ENCODE results near the gene RGSL1.
A peak's percentile ranks its signal among the peaks of the same experiment; 100 is the strongest.
"Not testable (repeated sequence)": the region's sequence is repeated elsewhere in the genome, so short reads cannot be mapped to it uniquely, and the experiment has no call there.

The RGSL1 gene

DNA sequence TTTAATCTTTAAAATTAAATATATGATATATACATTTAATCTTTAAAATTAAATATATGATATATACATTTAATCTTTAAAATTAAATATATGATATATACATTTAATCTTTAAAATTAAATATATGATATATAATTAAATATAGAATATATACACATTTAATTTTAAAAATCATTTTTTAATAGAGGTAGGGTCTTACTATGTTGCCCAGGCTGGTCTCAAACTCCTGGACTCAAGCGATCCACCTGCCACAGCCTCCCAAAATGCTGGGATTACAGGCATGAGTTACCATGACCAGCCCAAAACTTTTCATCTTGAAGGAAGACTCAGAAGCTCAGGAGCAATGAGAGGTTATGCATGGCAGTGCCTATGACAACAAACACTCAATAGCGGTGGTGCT lies 2.8 kb upstream of the RGSL1 start:
- DNase-seq, result not testable (repeated sequence)

DNA sequence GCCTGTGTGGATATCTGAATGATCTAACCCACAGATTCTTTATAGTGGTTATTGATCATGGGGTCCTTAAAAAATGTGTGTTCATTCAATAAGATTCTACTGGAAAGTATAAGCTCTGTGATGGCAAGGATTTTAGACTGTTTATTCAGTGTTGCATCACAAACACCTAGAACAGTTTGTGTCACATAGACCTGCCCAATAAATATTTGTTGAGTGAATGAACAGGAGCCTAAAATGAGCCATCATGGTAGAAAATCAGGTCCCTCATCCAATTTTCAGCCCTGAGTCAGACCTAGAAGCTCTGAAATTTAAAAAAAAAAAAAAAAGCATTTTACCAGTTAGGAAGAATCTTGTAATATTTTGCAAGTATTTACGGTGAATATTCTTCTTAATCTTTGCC lies 2.3 kb upstream of the RGSL1 start:
- no peak for DNase-seq

DNA sequence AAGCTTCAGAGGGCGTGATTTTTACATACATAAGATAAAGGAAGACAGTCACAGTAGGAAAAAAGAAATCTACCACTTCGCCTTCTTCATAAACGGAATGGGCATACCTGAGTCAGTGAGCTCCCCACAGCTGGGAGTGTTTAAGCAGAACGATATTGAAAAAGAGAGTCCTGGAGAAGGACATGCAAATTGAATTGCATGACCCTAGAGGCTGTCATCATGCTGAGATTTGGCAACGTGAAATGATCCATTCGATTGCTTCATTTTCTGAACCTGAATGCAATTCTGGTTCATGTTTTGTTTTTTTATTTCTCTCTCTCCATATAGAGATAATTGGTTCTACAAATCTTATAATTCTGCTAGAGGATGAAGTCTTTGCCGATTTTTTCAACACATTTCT lies 3.7 kb downstream of the RGSL1 start:
- DNase-seq, result no peak

DNA sequence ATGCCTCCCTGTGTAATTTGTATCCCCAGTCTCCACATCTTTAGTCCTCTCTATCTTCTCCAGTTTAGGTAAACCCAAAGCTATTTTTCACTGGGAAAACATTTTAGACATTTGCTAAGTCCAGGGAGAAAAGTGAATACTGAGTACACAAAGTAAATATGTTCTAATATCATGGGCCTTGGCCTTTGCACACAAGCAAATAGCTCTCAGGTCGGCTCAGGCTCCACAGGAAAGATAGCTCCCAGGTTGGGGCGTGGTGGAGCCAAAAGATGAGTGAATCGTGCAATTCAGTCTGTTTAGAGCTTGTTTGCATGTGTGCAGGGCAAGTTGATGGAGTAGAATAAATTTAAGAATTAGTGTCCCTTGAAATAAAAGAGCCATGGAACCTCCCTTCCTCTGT lies 7.9 kb downstream of the RGSL1 start:
- no peak for DNase-seq

DNA sequence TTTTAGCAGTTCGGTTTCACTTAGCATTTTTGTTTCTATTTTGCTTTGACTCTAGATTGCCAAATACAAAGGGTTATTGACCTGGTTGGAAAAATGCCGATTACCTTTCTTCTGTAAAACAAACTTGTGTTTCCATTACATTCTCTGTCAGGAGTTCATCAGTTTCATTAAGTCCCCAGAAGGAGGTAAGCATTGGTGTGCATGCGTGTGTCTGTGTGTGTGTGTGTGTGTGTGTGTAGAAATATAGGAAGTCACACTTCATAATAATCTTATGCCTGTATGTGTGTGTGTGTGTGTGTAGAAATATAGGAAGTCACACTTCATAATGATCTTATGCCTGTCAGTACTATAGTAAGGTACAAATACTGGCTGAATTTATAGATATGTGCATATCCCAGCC lies 10.0 kb downstream of the RGSL1 start:
- peak; percentile 28 for DNase-seq

DNA sequence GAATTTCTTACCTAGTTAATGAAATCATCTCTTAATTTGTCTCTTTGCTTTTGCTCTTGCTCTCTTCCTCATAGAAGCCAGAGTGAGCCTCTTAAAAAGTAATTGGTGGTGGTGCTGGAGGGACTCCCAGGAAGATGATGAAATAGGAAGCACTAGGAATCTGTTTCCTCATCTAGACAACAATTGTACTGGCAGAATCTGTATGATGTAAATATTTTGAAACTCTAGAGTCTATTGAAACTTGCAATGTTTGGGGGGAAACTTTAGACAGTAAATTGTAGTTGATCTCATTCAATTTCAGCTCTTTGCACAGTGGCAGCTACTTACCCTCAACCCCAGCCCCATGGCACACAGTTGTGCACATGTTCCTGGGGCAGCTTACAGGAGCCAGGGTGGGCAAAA lies 10.6 kb downstream of the RGSL1 start:
- peak; percentile 90 for DNase-seq

DNA sequence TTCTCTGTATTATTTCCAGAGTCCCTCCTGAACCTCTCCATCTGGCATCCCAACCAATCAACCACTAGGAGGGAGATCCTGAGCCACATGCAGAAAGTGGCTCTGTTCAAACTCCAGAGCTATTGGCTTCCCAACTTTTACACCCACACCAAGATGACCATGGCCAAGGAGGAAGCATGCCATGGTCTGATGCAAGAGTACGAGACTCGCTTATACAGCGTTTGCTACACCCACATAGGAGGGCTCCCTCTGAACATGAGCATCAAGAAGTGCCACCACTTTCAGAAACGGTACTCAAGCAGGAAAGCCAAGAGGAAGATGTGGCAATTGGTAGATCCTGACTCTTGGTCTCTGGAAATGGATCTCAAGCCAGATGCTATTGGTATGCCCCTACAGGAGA lies 23.6 kb downstream of the RGSL1 start:
- no peak for DNase-seq

DNA sequence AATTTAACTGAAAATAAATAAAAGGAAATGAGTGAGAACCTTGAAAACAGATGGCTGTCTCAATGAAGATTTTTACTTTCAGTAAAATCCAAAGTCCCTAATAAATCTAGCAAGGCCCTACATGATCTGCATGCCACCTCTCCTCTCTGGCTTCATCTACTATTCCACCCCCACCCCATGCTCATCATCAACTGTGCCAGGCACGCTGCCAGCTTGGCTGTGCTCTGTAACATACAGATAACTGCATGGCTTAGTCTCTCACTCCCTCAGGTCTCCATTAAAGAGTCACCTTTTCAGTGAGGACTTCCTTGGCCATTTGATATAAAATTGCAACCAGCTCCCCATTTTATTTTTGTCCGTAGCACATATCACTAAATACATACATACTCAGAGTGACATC lies 26.7 kb downstream of the RGSL1 start:
- DNase-seq, result no peak

DNA sequence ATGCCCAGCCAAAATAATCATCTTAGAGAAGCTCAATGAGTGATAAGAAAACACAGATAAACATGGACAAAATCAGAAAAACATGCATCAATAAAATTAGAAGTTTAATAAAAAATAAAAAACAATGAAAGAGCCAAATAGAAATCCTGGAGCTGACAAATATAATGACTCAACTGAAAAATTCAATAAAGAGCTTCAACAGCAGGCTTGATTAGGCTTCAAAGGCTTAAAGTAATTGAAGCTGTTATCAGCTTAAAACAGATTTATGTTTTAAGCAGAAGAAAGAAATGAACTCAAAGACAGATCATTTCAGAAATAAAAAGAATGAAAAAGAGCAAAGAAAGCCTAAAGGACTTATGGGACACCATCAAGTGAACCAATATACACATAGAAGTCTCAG lies 28.3 kb downstream of the RGSL1 start:
- DNase-seq, result no peak

DNA sequence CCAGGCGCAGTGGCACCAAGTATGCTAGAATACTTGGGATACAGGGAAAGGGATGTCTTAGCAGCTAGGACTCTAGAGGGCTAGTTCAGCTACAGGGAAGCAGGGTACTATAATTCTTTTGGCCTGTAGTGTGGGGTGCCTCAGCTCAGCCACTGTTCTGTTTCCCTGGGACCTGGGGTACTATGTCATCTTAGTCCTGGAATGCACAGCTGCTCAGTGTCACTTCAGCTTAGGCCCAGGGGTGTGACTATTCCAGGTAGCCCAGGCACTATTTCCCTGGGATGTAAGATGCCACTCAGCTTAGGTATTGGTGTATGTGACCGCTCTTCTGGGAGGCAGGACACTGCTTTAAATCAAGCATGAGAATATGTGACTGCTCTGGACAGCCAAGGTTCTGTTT lies 34.1 kb downstream of the RGSL1 start:
- DNase-seq, result no peak

DNA sequence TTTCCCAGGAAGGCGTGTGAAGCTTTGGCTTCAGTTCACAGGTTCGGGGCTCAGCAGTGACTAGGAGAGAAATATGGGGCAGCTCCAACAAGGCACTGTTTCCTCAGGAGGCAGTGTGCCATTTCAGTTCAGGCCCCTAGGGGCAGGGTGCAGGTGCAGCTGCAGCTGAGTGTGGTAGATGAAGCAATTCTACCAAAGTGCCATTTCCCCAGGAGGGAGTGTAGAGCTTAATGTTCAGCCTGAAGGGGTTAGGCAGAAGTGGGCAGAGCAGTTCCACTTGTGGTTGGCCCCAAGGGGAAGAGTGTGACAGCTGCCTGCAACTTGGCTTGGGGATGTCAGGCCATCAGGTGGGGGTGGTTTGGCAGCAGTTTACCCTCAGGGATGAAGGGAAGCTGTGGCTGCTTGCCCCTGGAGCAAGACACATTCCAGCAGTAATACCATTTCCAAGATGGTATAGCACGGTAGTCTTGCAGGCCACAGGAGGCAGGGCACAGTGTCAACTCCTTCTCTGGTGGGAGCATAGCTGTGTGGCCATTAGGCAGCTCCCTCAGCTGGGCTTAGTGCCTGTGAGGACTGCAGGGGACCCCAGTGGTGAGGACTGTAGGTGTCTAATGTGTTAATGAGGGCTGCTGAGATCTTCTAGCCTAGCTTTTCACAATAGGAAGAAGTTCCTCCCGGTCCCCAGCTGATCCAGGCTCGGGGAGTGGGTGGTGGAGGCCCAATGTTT lies 34.7 kb downstream of the RGSL1 start:
- peak; percentile 95 for DNase-seq

DNA sequence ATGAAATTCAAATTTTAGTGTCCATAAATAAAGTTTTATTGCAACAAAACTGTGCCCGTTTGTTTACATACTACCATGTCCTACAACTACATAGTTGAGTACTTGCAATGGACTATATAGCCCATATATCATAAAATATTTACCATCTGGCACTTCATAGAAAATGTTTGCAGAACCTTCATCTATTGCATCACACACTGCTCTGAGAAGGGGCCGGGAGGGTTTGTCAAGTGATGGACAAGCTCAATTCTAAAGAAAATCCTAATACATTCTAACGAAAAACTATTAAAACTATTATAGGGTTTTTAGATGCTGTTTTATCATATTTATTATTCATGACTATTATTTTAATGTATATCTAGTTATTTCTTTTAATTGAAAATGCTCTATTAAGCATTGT lies 35.9 kb downstream of the RGSL1 start:
- no peak for DNase-seq

DNA sequence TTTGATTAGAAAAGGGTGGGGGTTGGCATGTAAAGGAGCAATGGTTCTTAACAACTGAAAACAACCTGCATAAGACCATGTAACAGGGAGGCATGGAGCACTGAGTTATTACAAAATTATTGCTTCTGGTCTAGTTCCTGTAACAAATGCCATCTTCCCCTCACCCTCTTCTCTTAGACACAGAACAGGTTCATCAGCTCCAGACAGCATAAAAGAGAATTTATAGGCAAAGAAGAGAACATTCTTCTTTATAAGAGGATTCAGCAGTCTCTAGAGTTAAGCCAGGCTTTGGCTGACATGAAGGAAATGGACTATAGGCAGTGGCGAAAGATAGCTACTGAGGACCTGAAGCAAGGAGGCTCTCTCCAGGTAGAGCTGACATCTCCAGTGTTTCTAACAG lies 38.9 kb downstream of the RGSL1 start:
- no peak for DNase-seq

DNA sequence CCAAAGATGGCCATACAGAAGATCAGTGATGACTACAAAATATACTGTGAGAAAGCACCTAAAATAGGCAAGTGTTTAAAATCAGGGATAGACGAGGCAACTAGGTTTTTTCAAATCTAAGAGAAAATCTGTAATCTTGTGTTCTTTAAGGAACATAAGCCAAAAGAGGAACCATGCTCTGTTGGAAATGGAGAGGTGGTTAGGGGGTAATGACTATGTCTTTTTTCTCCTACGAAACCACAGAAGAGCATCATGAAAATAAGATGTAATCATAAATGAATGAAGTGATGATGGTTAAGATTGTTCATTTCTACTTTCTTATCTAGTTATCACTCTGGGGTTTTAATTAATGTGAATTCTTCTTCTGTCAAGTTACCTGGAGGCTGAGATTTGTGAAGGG lies 43.1 kb downstream of the RGSL1 start:
- peak; percentile 12 for DNase-seq

DNA sequence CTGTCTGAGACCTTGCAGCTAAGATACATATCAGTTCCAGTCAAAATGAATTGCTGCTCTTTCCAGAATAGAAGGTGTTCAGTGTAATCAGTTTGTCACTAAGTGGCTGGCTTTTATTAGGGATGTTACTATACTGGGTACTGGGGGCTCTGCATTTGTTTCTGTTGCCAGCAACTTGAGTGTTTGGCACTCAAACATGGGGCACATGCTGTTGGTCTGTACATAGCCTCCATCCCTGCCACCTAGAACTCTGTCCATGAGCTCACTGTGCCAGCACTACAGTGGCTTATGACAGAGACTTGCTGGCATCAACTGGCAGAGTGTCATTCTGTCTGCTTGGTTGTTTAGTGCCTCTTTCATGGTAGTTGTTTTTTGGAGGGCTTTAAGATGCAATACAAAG lies 45.1 kb downstream of the RGSL1 start:
- no peak for DNase-seq

DNA sequence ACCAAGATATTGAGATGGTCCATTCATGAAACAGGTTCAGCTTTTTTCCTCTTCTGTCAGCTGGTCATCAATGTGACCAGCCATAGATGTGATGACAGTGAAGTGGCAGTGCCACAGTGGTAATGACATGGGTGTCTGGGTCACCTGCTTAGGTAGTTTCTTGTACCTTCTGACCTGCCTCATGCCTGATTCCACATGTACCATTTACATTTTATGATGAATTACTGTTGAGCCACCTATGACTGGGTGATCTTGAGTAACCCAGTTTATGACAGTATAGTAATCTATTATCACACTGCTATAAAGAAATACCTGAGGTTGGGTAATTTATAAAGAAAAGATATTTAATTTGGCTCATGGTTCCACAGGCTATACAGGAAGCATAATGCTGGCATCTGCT lies 45.7 kb downstream of the RGSL1 start:
- no peak for DNase-seq

DNA sequence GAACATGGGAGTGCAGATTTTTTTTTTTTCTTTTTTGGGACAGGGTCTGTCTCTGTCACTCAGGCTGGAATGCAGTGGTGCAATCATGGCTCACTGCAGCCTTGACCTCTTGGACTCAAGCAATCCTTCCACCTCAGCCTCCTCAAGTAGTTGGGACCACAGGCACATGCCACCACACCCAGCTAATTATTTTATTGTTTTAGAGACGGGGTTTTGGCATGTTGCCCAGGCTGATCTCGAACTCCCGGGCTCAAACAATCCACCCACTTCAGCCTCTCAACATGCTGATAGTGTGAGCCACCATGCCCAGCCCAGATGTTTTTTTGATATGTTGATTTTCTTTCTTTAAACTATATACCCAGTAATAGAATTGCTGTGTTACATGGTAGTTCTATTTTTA lies 57.7 kb downstream of the RGSL1 start:
- no peak for DNase-seq

DNA sequence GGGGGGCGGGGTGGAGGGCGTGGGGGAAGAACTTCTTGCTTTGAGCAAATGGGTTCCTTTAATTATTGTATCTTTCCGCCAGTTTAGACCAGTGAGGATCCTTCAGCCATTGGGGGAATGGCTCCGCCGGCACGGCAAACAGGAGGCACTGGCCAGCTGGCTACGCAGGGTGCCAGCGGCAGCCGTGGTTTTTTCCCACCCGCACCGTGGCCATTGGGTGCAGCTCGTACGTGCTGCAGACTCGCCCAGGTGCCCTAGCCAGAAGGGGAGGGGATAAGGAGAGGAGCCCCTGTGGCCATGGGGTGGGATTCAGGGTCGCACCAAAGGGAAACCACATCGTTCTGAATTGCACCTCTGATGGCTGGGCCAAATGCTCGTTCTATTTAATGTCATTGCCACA lies 65.6 kb downstream of the RGSL1 start:
- no peak for DNase-seq

DNA sequence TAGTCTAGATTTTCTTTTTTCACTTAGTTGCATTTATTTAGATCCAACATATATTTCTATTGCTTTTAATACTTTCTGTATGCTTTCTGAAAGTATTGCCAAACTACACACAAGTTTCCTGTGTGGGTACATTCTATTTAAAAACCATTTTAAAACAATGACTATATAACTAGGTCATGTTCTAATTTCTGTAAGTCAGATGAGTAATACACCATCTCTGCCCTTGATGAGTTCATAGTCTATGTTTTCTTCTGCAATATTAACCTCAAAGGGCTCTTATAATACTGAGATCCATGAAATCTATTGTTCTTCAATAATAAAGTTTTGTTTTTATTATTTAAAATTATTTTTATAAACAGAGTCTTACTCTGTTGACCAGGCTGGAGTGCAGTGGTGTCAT lies 70.8 kb downstream of the RGSL1 start:
- no peak for DNase-seq

DNA sequence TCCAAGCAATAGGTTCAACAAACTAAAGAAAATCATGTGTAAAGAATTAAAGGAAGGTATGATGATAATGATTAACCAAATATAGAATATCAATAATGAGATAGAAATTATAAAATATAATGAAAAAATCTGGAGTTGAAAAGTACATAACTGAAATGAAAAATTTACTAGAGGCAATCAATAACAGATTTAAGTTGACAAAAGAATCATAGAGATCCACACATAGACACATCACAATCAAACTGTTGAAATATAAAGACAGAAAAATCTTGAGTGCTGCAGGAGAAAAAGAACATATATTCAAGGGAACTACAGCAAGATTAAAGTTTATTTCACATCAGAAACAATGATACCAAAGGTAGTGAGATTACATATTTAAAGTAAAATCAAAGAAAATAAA lies 75.4 kb downstream of the RGSL1 start:
- no peak for DNase-seq

DNA sequence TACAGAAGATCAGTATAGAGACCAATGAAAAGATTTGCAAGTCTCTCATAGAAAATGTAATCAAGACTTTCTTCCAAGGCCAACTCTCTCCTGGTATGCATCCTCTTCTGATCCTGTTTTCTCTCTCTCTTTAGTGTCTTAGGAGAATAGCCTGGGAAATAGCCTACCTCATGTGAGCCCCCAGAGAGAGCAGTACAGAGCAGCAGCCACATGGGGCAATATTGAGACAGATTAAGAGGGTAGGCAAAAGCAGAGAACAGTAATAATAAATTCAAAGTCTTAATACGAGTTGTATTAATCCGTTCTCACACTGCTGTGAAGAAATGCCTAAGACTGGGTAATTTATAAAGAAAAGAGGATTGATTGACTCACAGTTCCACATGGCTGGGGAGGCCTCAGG lies 77.7 kb downstream of the RGSL1 start:
- DNase-seq, result no peak

DNA sequence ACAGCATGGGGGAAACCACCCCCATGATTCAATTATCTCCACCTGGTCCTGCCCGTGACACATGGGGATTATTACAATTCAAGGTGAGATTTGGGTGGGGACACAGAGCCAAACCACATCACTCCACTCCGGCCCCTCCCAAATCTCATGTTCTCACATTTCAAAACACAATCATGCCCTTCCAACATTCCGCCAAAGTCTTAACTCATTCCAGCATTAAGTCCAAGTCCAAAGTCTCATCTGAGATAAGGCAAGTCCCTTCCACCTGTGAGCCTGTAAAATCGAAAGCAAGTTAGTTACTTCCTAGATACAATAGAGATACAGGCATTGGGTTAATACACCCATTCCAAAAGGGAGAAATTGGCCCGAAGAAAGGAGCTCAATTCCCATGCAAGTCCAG lies 78.3 kb downstream of the RGSL1 start:
- not testable (repeated sequence) for DNase-seq

DNA sequence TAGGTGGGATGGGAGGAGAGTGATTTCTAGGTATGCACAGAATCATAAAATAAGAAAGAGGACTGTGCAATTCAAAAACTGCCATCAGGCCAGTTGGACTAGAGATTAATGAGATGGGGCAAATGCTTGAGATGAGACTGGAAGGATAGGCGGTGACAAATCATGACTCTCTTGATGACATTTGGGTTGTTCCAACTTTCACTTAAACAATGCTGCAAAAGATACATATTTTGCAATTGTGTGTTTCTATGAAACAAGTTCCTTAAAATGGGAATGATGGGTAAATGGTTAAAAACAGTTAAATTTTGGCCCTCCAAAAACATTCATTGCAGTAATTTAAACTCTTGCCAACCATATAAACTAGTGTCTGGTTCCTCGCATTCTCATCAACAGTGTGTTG lies 84.0 kb downstream of the RGSL1 start:
- DNase-seq, result no peak

DNA sequence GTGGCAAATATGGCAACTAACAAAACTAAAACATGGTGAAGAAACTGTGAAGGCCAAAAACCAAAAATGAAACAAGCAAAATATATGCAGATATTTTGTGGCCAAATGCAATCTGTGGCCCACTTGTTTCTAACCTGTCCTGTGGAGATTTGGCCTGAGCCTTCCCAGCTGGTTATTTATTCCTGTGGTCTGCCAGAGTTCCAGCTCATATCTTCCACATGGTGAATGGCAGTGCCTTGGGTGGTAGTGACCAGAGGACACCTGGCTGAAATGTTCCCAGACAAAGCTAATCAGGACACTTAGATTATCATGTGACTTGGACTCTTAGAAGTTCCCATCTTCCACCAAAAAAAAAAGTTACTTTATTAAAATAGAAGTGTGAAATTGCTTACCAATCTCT lies 99.4 kb downstream of the RGSL1 start:
- DNase-seq, result no peak

DNA sequence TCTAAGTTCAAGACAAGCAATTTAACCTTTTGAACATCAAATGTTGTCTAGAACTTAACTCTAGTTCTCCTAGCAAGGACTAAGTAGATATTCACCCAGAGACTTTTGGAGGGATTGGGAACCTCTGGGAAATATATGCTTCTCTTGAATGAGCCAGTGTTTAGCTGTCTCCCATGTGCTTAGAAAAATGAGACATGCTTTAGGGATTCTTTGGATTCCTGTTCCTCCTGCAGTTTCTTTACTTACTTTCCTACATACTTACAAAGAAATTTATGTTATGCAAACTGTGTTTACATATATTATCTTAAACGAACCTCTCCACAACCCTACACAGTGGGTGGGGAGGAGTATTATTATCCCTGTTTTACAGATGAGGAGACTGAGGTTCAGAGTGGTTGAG lies 99.9 kb downstream of the RGSL1 start:
- DNase-seq, result no peak

DNA sequence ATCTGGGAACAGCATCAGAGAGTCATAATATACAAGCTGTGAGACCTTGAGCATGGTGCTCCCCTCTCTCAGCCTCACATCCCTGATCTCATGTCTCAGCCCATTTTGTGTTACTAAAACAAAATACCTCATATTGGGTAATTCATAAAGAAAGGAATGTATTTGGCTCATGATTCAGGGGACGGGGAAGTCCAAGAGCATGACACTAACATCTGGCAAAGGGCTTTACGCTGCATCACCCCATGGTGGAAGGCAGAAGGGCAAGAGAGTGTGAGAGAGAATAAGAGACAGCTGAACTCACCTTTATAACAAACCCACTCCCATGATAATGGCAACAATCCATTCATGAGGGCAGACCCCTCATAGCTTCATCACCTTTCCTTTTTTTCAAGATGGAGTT lies 102.6 kb downstream of the RGSL1 start:
- DNase-seq, result no peak
